ENCODE data around the gene RNU6-9.

The RNU6-9 gene

GRCh38 chr19:902446-903226 is 9.4 kb downstream of the RNU6-9 start:
- H3K27ac ChIP-seq: no peak overlapping the region
- DNase-seq: no peak
- H3K4me3 ChIP-seq (ENCODE audit: low read depth, low read length): no peak overlapping the region
- no peaks in the 10 kb centered on the region for H3K27me3 ChIP-seq (replicated peaks)
- in situ Hi-C loops (cut with HindIII; ENCODE audit: low pct_ligation_motif_present, low sequenced_read_pairs): no loop called here
- H3K36me3 ChIP-seq (replicated peaks): peaks cover 24% of the 10 kb centered on the region
- no peak for TF ChIP-seq CTCF (IDR thresholded peaks at IDR 0.05; ENCODE audit: low read depth, low read length, missing control alignments)

GRCh38 chr19:903266-903797 is 10.0 kb downstream of the RNU6-9 start:
- no peak overlapping the region for H3K27ac ChIP-seq
- no peak for DNase-seq
- in situ Hi-C loops (cut with HindIII; ENCODE audit: low pct_ligation_motif_present, low sequenced_read_pairs): no loop called here
- H3K27me3 ChIP-seq (replicated peaks): no peaks in the 10 kb centered on the region
- peaks cover 22% of the 10 kb centered on the region for H3K36me3 ChIP-seq (replicated peaks)
- no peak for TF ChIP-seq CTCF (IDR thresholded peaks at IDR 0.05; ENCODE audit: low read depth, low read length, missing control alignments)
- no peak overlapping the region for H3K4me3 ChIP-seq (ENCODE audit: low read depth, low read length)

- H3K27me3 ChIP-seq (replicated peaks): no peaks in the 10 kb centered on the region
- H3K36me3 ChIP-seq (replicated peaks): peaks cover 11% of the 10 kb centered on the region
- H3K4me3 ChIP-seq (ENCODE audit: low read depth, low read length): no peak overlapping the region
- no peak for TF ChIP-seq CTCF (IDR thresholded peaks at IDR 0.05; ENCODE audit: low read depth, low read length, missing control alignments)
- in situ Hi-C loops (cut with HindIII; ENCODE audit: low pct_ligation_motif_present, low sequenced_read_pairs): no loop called here
- no peak overlapping the region for H3K27ac ChIP-seq
- DNase-seq: no peak
Observed at GRCh38 chr19:904545-904944, 11.3 kb downstream of the RNU6-9 start.

- Histone ChIP-seq H3K27ac (no peak overlapping the region), H3K27me3 (replicated peaks) (no peaks in the 10 kb centered on the region), H3K36me3 (replicated peaks) (peaks cover 3% of the 10 kb centered on the region), H3K4me3 (ENCODE audit: low read depth, low read length) (no peak overlapping the region)
- no peak for TF ChIP-seq CTCF (IDR thresholded peaks at IDR 0.05; ENCODE audit: low read depth, low read length, missing control alignments)
- no peak for DNase-seq
- in situ Hi-C loops (cut with HindIII; ENCODE audit: low pct_ligation_motif_present, low sequenced_read_pairs): no loop called here
Observed at GRCh38 chr19:906480-906879, 13.2 kb downstream of the RNU6-9 start.

- Histone ChIP-seq H3K27ac (no peak overlapping the region), H3K36me3 (replicated peaks) (no peaks in the 10 kb centered on the region), H3K27me3 (replicated peaks) (no peaks in the 10 kb centered on the region), H3K4me3 (ENCODE audit: low read depth, low read length) (no peak overlapping the region)
- DNase-seq: no peak
- in situ Hi-C loops (cut with HindIII; ENCODE audit: low pct_ligation_motif_present, low sequenced_read_pairs): no loop called here
- TF ChIP-seq CTCF (IDR thresholded peaks at IDR 0.05; ENCODE audit: low read depth, low read length, missing control alignments): no peak
Observed at GRCh38 chr19:907183-907853, 14.0 kb downstream of the RNU6-9 start.
